NCI-H2196 (cell line): ENCODE data around the gene MEAF6.
A peak's percentile ranks its signal among the peaks of the same experiment; 100 is the strongest.
"Not testable (repeated sequence)": the region's sequence is repeated elsewhere in the genome, so short reads cannot be mapped to it uniquely, and the experiment has no call there.

Source experiments
- DNase-seq: peaks from one replicate; lab custom pipeline; 2025; ENCODE audit not compliant: unreplicated experiment; lab: John Stamatoyannopoulos, UW

The MEAF6 gene

DNA sequence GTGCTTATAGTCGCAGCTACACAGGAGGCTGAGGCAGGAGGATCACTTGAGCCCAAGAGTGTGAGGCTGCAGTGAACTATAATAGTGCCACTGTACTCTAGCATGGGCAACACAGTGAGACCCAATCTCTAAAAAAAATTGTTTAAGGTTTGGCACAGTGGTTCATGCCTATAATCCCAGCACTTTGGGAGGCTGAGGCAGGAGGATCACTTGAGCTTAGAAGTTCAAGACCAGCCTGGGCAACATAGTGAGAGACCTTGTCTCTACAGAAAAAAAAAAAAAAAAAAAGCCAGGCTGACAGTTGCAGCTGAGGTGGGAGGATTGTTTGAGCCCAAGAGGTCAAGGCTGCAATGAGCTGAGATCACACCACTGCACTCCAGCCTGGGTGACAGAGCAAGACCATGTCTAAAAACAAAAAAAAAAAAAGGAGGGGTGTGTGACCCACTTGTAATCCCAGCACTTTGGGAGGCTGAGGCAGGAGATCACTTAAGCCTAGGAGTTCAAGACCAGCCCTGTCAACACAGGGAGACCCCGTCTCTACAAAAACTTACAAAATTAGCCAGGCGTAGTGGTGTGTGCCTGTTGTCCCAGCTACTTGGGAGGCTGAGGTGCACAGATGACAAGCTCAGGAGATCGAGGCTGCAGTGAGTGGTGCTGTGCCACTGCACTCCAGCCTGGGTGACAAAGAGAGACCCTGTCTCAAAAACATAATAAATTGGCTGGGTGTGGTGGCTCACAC is 18.0 kb upstream of the MEAF6 start:
- not testable (repeated sequence) for DNase-seq

DNA sequence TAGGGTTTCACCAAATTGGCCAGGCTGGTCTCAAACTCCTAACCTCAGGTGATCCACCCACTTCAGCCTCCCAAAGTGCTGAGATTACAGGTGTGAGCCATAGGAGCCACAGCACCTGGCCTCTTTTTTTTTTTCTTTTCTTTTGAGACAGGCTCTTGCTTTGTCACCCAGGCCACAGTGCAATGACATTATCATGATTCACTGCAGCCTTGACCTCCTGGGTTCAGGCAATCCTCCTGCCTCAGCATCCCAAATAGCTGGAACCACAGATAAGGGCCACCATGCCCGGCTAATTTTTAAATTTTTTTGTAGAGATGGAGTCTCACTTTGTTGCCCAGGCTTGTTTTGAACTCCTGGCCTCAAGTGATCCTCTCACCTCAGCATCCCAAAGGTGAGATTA is 15.3 kb upstream of the MEAF6 start:
- not testable (repeated sequence) for DNase-seq

- no peak for DNase-seq
Measured at GRCh38 chr1:37519613-37520012, 5.0 kb upstream of the MEAF6 start.

DNA sequence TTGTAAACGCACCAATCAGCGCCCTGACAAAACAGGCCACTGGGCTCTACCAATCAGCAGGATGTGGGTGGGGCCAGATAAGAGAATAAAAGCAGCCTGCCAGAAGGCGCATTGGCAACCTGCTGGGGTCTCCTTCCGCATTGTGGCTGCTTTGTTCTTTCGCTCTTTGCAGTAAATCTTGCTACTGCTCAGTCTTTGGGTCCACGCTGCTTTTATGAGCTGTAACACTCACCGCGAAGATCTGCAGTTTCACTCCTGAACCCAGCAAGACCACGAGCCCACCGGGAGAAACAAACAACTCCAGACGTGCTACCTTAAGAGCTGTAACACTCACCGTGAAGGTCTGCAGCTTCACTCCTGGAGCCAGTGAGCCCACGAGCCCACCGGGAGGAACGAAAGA is 4.4 kb upstream of the MEAF6 start:
- DNase-seq, result not testable (repeated sequence)

DNA sequence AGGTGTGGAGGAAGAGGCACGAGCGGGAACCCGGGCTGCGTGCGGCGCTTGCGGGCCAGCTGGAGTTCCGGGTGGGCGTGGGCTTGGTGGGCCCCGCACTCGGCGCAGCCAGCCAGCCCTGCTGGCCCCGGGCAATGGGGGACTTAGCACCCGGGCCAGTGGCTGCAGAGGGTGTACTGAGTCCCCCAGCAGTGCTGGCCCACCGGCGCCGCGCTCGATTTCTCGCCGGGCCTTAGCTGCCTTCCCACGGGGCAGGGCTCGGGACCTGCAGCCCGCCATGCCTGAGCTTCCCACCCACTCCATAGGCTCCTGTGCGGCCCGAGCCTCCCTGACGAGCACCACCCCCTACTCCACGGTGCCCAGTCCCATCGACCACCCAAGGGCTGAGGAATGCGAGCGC is 3.7 kb upstream of the MEAF6 start:
- DNase-seq, result not testable (repeated sequence)

- no peak for DNase-seq
Measured at GRCh38 chr1:37517569-37517968, 3.0 kb upstream of the MEAF6 start.

DNA sequence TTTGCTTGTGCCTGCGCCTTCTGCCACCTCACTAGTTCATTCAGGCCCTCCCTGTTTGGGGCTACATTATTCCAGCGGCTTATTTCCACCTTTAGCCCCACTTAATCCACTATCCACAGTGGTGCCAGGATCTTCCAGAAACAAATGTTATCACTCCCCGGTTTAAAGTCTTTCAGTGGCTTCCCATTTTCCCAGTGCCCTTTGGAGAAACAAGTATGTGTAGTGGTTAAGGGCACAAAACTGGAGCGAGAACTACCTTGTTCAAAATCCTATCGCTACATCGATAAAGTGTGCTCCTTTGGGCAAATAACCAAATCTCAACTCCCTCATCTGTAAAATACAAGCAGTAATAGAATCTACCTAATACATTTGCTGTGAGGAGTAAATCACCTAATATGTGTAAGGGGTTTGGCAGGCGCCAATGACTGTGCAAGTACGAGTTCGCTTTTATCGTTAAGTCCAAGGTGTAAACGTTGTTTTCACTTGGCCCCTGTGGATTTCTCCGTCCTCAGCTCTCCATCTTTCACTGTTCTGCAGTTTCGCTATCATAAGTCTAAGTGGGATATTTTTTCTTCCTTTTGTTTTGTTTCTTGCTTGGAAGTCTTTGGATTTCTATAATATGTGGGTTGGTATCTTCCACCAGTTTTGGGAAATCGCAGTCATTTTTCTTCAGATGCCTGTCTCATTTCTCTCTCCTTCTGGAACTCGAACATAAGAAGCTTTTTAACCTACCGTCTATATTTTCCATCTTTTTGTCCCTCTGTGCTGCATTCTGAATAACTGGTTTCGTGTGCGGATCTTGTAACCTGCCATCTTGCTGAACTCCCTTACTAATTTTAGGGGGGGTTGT is 844 bp upstream of the MEAF6 start:
- no peak for DNase-seq

GRCh38 chr1:37513795-37514349 is 694 bp downstream of the MEAF6 start:
- DNase-seq, result peak; percentile 41

- peak; percentile 13 for DNase-seq
Measured at GRCh38 chr1:37509181-37509580, 5.4 kb downstream of the MEAF6 start.

- DNase-seq, result no peak
Measured at GRCh38 chr1:37506740-37507139, 7.8 kb downstream of the MEAF6 start.

DNA sequence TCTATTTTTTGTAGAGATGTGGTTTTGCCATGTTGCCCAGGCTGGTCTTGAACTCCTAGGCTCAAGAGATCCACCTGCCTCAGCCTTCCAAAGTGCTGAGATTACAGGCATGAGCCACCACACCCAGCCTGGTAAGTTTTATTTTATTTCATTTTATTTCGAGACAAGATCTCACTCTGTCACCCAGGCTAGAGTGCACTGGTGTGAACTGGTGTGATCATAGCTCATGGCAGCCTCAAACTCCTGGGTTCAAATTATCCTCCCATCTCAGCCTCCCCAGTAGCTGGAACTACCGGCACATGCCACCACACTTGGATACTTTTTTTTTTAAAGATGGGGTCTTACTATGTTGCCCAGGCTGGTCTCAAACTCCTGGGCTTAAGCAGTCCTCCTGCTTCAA is 11.8 kb downstream of the MEAF6 start:
- not testable (repeated sequence) for DNase-seq

- no peak for DNase-seq
Measured at GRCh38 chr1:37502104-37502503, 12.5 kb downstream of the MEAF6 start.

DNA sequence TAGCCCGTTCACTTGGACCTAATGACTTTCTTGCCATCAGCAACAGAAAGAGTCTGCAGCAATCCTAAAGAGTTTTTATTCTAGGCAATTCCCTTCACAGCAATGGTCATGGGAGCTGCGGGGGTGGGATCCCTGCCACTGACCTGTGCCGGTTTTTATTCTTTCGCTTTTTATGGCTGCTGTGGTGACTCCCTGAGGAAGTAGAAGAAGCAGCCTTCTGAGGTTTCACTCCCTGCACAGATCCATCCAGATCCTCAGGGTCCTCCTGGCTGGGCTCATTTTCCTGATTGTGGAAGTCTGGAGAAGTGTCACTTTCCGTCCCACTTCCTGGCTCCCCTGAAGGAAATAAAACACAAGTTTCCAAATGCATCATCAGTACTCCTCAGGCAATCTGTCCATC is 12.9 kb downstream of the MEAF6 start:
- no peak for DNase-seq

DNA sequence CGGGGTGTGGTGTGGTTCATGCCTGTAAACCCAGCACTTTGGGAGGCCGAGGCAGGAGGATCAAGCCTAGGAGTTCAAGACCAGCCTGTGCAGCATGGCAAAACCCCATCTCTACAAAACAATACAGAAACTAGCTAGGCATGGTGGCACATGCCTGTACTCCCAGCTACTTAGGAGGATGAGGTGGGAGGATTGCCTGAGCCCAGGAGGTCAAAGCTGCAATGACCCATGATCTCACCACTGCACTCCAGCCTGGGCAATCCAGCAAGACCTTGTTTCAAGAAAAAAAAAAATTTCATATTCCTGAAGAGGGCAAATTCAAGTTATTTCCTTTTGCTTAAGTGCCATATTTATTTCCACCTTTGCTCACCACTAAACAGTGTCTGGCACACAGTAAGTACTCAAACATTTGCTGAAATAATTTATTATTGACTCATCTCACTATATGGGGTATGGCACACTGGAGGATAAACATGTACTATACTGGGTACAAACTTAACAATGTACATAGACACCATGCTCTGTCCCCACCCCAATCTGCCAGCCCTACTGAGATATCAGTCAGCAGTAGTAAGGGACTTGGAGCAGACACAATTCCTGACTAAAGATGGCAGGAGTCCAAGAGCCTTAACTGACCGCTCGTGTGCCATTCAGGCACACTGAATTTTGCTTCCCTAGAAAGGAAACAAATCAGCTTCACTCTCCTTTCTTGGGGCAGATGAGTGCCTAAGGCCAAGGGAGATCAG is 15.5 kb downstream of the MEAF6 start:
- DNase-seq, result peak; percentile 72

GRCh38 chr1:37497832-37498231 is 16.7 kb downstream of the MEAF6 start:
- DNase-seq, result peak; percentile 87

- no peak for DNase-seq
Measured at GRCh38 chr1:37495875-37496274, 18.7 kb downstream of the MEAF6 start.

DNA sequence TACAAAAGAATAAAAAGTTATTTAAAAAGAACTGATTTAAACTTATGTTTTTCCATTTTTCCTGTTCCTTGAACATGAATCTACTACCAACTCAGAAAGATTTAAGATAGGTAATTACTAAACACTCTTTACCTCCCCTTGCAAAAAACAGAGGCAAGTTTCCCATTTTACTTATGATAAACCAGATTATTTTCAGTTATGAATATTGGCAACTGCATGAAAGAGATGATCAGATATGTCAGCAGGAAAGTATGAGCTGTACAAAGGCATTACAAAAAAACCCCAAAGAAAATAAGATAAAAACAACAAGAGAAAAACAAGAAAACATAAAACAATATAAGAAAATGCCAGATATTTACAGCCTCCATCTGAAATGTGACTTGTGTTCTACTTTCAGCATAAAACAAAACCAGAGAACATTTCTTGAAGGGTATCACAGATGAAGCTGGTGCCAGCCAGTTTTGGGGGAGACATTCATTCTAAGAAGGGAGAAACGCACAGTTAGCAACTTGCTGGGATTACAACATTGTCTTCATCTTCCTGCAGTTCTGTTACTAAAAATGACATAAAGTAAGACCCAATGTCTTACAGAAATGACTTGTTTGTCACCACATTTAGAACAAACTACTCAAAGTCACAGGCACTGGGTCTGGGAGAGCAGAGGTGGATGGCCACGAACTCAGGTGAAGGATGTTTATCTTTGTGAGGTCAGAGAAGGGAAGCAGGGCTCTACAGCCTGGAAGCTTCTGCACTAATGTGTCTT is 21.0 kb downstream of the MEAF6 start:
- no peak for DNase-seq

DNA sequence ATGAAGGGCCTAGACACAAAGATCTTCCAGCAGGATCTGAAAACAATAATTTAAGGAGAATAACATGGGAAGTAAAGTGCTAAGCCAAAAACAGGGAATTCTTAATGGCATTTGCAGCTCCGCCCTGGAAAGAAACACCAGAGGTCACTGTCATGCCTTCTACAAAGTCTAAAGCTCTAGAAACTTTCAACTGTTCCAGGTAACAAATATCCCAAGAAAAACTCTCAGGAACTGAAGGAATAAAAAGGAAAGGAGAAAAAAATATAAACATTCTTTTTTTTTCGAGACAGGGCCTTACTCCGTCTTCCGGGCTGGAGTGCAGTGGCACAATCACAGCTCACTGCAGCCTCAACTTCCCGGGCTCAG is 27.0 kb downstream of the MEAF6 start:
- DNase-seq, result no peak

DNA sequence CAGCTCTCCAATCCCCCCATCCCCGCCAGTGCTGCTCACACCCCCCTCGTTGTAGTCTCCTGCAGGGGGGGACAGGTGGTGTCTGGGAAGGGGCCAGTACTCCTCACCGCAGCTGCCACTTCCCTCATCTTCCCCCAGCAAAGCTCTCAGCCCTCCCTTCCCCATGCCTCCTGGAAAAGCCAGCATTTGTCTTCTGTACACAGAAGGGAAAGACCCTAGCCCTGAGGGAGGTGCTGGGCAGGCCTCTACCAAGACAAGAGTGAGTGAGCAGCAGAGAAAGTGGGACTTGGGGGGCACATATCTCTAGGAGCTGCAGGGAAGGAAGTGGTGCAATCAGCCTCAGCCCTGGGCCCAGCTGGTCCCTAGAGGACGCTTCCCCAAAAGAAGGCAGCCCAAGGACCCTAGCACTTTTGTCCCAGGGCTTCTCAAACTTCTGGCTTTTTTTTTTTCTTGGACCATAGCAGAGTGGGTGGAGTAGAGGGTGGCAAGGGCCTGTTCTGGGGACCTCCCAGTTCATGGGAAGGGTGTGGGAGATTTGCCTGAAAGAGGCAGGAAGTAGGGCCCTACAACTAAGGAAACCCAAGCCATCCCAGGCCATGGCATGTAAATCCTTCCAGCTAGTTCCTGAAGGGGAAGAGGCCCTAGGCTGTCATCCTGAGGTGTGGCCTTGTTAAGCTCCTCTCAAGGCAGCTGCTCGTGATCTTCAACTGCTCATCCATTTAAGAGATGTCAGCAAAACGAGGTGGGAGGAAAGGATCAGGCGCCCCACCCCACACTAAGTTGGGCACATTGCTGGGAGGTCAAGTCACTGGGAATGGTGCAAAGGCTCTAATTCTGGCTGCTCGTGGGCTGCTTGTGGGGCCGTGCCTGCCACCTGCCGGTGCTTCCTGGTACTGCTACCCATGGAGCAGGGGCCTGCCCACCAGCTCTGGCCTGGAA is 27.6 kb downstream of the MEAF6 start:
- peak; percentile 59 for DNase-seq
